ENCODE measurements around the gene PDP2. TPM values are rescaled to one million over a fixed set of nuclear protein-coding genes. Genes with fewer than 3 reads are reported as not detected.

Gene PDP2
- total and polyA plus RNA-seq, 2 of the 4 experiments (the other 2 are of a cell fraction) = 5.3 to 16.8 TPM

DNA sequence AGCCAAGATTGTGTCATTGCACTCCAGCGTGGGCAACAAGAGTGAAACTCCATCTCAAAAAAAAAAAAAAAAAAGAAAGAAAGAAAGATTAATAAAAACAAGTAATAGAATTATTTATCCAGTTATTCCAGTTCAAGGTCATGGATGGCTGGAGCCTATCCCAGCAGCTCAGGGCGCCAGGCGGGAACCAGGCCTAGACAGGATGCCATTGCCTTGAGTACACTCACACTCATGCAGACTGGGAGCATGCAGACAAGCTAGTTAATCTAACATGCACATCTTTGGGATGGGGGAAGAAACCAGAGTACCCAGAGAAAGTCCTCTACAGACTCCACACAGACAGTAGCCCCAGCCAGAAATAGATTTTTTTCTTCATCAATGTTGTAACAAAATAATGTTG, 17.9 kb downstream of the PDP2 start:
- dilution Hi-C loops (cut with HindIII; ENCODE audit: low sequenced_read_pairs, unreplicated experiment) = no loop called here
- H4K91ac ChIP-seq (ENCODE audit: insufficient read depth, low read depth, low read length) = no peak overlapping the region

More for the DNA sequence above, 17.9 kb downstream of the PDP2 start:
- Histone ChIP-seq H3K4me1 (ENCODE audit: control insufficient read depth, insufficient read depth, low read length) (peaks cover 28% of the 10 kb centered on the region), H3K27ac (ENCODE audit: insufficient read depth, low read length) (no peak overlapping the region), H3K9me1 (ENCODE audit: insufficient read depth, low read length) (peaks cover 27% of the 10 kb centered on the region), H3K27me3 (ENCODE audit: control insufficient read depth, insufficient read depth, low read length) (no peaks in the 10 kb centered on the region), H4K5ac (ENCODE audit: low read depth, low read length) (no peak overlapping the region), H2BK120ac (ENCODE audit: low read depth, low read length) (no peak overlapping the region), H3K4me2 (ENCODE audit: low read depth, low read length) (no peak overlapping the region), H3K23ac (ENCODE audit: low read depth, low read length) (no peak overlapping the region), H4K8ac (ENCODE audit: low read depth in 2 of 2, low read length in 2 of 2) (no peak overlapping the region), H2AK9ac (replicated peaks; ENCODE audit: low read depth, low read length, poor library complexity) (no peak overlapping the region), H3K56ac (ENCODE audit: extremely low read depth, insufficient read depth, low read length) (no peak overlapping the region), H2AK5ac (ENCODE audit: low read depth, low read length) (0 out of 2 replicates have a peak overlapping the region, but pooled peaks have one; percentile 0), H3K14ac (replicated peaks; ENCODE audit: low read depth, low read length) (0 out of 2 replicates have a peak overlapping the region, but pooled peaks have one; percentile 12), H2BK20ac (ENCODE audit: low read depth, low read length) (no peak overlapping the region), H2BK5ac (ENCODE audit: low read depth, low read length, poor library complexity, severe bottlenecking) (peak overlapping the region; percentile 27), H3K79me1 (ENCODE audit: low read depth in 1 of 2, low read length in 2 of 2) (no peaks in the 10 kb centered on the region; a peak in 2 of 4 replicates), H2AFZ (replicated peaks; ENCODE audit: low read length, poor library complexity) (no peak overlapping the region), H3K9ac (ENCODE audit: low read depth, low read length) (no peak overlapping the region), H3K4ac (ENCODE audit: low read depth, low read length) (peak overlapping the region; percentile 23; the same call in 1 of the 2 replicates), H2BK15ac (ENCODE audit: low read depth, low read length) (no peak overlapping the region), H3K18ac (ENCODE audit: low read depth, low read length) (peak overlapping the region; percentile 18; the same call in 1 of the 2 replicates), H3K4me3 (ENCODE audit: insufficient read depth, low read depth, low read length) (no peak overlapping the region), H3K9me3 (ENCODE audit: control insufficient read depth, insufficient read depth, low read length) (no peaks in the 10 kb centered on the region), H3K36me3 (ENCODE audit: control insufficient read depth, insufficient read depth, low read length) (no peaks in the 10 kb centered on the region; the same call in 1 of the 2 replicates), H4K20me1 (ENCODE audit: insufficient read depth, low read length) (no peaks in the 10 kb centered on the region)
- ChIA-PET CTCF (interaction anchor here (1.2 kb wide), 1 partner anchor 31 kb away, joined by 6 read pairs; no protein-coding TSS in a partner anchor), POLR2A (ENCODE audit: unreplicated experiment) (no interaction called here)
- TF ChIP-seq, protein P1, sequence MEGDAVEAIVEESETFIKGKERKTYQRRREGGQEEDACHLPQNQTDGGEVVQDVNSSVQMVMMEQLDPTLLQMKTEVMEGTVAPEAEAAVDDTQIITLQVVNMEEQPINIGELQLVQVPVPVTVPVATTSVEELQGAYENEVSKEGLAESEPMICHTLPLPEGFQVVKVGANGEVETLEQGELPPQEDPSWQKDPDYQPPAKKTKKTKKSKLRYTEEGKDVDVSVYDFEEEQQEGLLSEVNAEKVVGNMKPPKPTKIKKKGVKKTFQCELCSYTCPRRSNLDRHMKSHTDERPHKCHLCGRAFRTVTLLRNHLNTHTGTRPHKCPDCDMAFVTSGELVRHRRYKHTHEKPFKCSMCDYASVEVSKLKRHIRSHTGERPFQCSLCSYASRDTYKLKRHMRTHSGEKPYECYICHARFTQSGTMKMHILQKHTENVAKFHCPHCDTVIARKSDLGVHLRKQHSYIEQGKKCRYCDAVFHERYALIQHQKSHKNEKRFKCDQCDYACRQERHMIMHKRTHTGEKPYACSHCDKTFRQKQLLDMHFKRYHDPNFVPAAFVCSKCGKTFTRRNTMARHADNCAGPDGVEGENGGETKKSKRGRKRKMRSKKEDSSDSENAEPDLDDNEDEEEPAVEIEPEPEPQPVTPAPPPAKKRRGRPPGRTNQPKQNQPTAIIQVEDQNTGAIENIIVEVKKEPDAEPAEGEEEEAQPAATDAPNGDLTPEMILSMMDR (conservative IDR thresholded peaks at IDR 0.05; ENCODE audit: low read depth, low read length) = no peak
- no peak for TF ChIP-seq NFE2L2 (IDR thresholded peaks at IDR 0.05; ENCODE audit: low read depth, low read length)
- no peak for TF ChIP-seq SMC3 (IDR thresholded peaks at IDR 0.05; ENCODE audit: low read depth, low read length)
- TF ChIP-seq RFX5 (IDR thresholded peaks at IDR 0.05; ENCODE audit: low read depth, low read length) = no peak
- TF ChIP-seq BHLHE40 (IDR thresholded peaks at IDR 0.05; ENCODE audit: low read depth, low read length) = no peak
- TF ChIP-seq CEBPB (IDR thresholded peaks at IDR 0.05; ENCODE audit: low read depth, low read length) = no peak
- TF ChIP-seq, protein P2, sequence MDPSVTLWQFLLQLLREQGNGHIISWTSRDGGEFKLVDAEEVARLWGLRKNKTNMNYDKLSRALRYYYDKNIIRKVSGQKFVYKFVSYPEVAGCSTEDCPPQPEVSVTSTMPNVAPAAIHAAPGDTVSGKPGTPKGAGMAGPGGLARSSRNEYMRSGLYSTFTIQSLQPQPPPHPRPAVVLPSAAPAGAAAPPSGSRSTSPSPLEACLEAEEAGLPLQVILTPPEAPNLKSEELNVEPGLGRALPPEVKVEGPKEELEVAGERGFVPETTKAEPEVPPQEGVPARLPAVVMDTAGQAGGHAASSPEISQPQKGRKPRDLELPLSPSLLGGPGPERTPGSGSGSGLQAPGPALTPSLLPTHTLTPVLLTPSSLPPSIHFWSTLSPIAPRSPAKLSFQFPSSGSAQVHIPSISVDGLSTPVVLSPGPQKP (IDR thresholded peaks at IDR 0.05; ENCODE audit: borderline replicate concordance, low read depth, low read length) = no peak
- no peak for TF ChIP-seq FOS (IDR thresholded peaks at IDR 0.05; ENCODE audit: low read depth, low read length)
- TF ChIP-seq MXI1 (IDR thresholded peaks at IDR 0.05; ENCODE audit: borderline replicate concordance, low read depth, low read length) = no peak
- TF ChIP-seq, protein P3, sequence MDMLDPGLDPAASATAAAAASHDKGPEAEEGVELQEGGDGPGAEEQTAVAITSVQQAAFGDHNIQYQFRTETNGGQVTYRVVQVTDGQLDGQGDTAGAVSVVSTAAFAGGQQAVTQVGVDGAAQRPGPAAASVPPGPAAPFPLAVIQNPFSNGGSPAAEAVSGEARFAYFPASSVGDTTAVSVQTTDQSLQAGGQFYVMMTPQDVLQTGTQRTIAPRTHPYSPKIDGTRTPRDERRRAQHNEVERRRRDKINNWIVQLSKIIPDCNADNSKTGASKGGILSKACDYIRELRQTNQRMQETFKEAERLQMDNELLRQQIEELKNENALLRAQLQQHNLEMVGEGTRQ (IDR thresholded peaks at IDR 0.05; ENCODE audit: low read depth, low read length) = no peak
- no peak for TF ChIP-seq RAD21 (IDR thresholded peaks at IDR 0.05; ENCODE audit: low read length)
- no peak for TF ChIP-seq MAFK (IDR thresholded peaks at IDR 0.05; ENCODE audit: low read depth, low read length)
- DNase-seq (peak; percentile 77), ATAC-seq (ENCODE audit: low read depth) (peak; percentile 31)
- BruUV-seq (replicated peaks) = no TSS peak
- WGBS, 2 experiments (ENCODE audit: extremely low coverage in 2 of 2, insufficient read length in 1 of 2) = no CpG with 5 or more reads among the region's 3 CpGs
- intact Hi-C loops (cut with micrococcal nuclease) = loop anchor here (10.0 kb wide), 1 partner anchor 257 kb away; the partner anchor contains the start of genes B3GNT9, FBXL8 and TRADD
- in situ Hi-C loops (cut with MboI; ENCODE audit: low sequenced_read_pairs) = loop anchor here (5.0 kb wide), 1 partner anchor 34 kb away; the partner anchor contains the start of gene CIAO2B
